Neural cell (in vitro differentiated cells): Measurements from ENCODE around the gene LIMK1. TPM values are rescaled to one million over a fixed set of nuclear protein-coding genes. Genes with fewer than 3 reads are reported as not detected.

Experiments
- H2AFZ ChIP-seq: fragments of 200-600, 300-800 bp; sonication (generic), shearing (Covaris generic); 2 replicates; pipeline ENCODE4 v1.6.0; 2014; ENCODE audit warnings: low read depth, mild to moderate bottlenecking, antibody characterized with exemption, low read length, moderate library complexity
- H3F3A ChIP-seq: fragments of 200-600 bp; shearing (Covaris generic); 2 replicates; pipeline ENCODE4 v1.6.1; 2016; ENCODE audit warnings: mild to moderate bottlenecking, moderate library complexity, mixed read lengths, antibody characterized with exemption, low read length; ENCODE audit not compliant: insufficient read depth, poor library complexity, severe bottlenecking
- H3K27ac ChIP-seq: fragments of 200-600, 300-800 bp; sonication (generic), shearing (Covaris generic); 2 replicates; pipeline ENCODE4 v1.5.1; 2014; ENCODE audit warnings: mild to moderate bottlenecking, low read length, moderate library complexity
- H3K27me3 ChIP-seq: fragments of 300-800, 200-600 bp; sonication (generic), shearing (Covaris generic); 2 replicates; pipeline ENCODE4 v1.6.0; 2014; ENCODE audit warnings: mild to moderate bottlenecking, low read depth, low read length, moderate library complexity; ENCODE audit not compliant: insufficient read depth
- H3K36me3 ChIP-seq: fragments of 300-800, 200-600 bp; sonication (generic), shearing (Covaris generic); 2 replicates; pipeline ENCODE4 v1.5.1; 2014; ENCODE audit warnings: mild to moderate bottlenecking, antibody characterized with exemption, low read length, moderate library complexity; ENCODE audit not compliant: insufficient read depth
- H3K4me2 ChIP-seq: fragments of 300-800, 200-600 bp; sonication (generic), shearing (Covaris generic); 2 replicates; pipeline ENCODE4 v1.6.0; 2014; ENCODE audit warnings: mild to moderate bottlenecking, low read length
- H3K4me3 ChIP-seq: fragments of 300-800, 200-600 bp; sonication (generic), shearing (Covaris generic); 2 replicates; pipeline ENCODE4 v1.5.1; 2014; ENCODE audit warnings: mild to moderate bottlenecking, low read length, moderate library complexity
- H3K79me2 ChIP-seq: fragments of 200-600 bp; shearing (Covaris generic); replicated peaks from 2 replicates; pipeline ENCODE4 v1.6.0; 2014; ENCODE audit warnings: mild to moderate bottlenecking, low read length, moderate library complexity; ENCODE audit not compliant: insufficient read depth
- H3K9ac ChIP-seq: fragments of 300-800, 200-600 bp; sonication (generic), shearing (Covaris generic); 2 replicates; pipeline ENCODE4 v1.6.1; 2016; ENCODE audit warnings: mild to moderate bottlenecking, low read length, mixed read lengths
- H3K9me2 ChIP-seq: fragments of 200-600 bp; shearing (Covaris generic); 2 replicates; pipeline ENCODE4 v1.6.1; 2016; ENCODE audit warnings: mild to moderate bottlenecking, low read length, mixed read lengths; ENCODE audit not compliant: insufficient read depth
- H3K9me3 ChIP-seq: fragments of 200-600, 300-800 bp; sonication (generic), shearing (Covaris generic); 2 replicates; pipeline ENCODE4 v1.6.1; 2016; ENCODE audit warnings: mild to moderate bottlenecking, mixed run types, low read length, moderate library complexity, mixed read lengths
- H4K20me1 ChIP-seq: fragments of 200-600 bp; shearing (Covaris generic); 2 replicates; pipeline ENCODE4 v1.6.1; 2016; ENCODE audit warnings: mild to moderate bottlenecking, mixed run types; ENCODE audit not compliant: insufficient read depth
- CTCF ChIP-seq: fragments of 450-650 bp; IDR thresholded peaks from 2 replicates; pipeline ENCODE4 v1.5.1; 2014; ENCODE audit warnings: antibody characterized with exemption, mild to moderate bottlenecking, moderate library complexity; ENCODE audit not compliant: poor library complexity, severe bottlenecking
- EP300 ChIP-seq: fragments of 450-650 bp; conservative IDR thresholded peaks from 2 replicates; pipeline ENCODE4 v1.6.1; 2014; ENCODE audit warnings: antibody characterized with exemption, mild to moderate bottlenecking, moderate library complexity; ENCODE audit not compliant: poor library complexity, severe bottlenecking
- EZH2 ChIP-seq: fragments of 200-600, 300-800 bp; shearing (Covaris generic), sonication (generic); IDR thresholded peaks from 2 replicates; pipeline ENCODE4 v1.6.1; 2014; ENCODE audit warnings: antibody characterized with exemption, low read length, borderline replicate concordance, mild to moderate bottlenecking; ENCODE audit not compliant: insufficient read depth, poor library complexity, severe bottlenecking
- MXI1 ChIP-seq: fragments of 450-650 bp; conservative IDR thresholded peaks from 2 replicates; pipeline ENCODE4 v1.6.1; 2014; ENCODE audit warnings: antibody characterized with exemption, mild to moderate bottlenecking; ENCODE audit not compliant: poor library complexity, severe bottlenecking
- POLR2AphosphoS5 ChIP-seq: IDR thresholded peaks from 2 replicates; pipeline ENCODE4 v1.6.1; 2012
- RAD21 ChIP-seq: fragments of 450-650 bp; conservative IDR thresholded peaks from 2 replicates; pipeline ENCODE4 v1.6.1; 2014; ENCODE audit warnings: antibody characterized with exemption, mild to moderate bottlenecking, moderate library complexity
- REST ChIP-seq: IDR thresholded peaks from 2 replicates; pipeline ENCODE4 v1.6.1; 2012; ENCODE audit warnings: borderline replicate concordance
- SMC3 ChIP-seq: fragments of 450-650 bp; conservative IDR thresholded peaks from 2 replicates; pipeline ENCODE4 v1.6.1; 2014; ENCODE audit warnings: antibody characterized with exemption, mild to moderate bottlenecking, moderate library complexity; ENCODE audit not compliant: poor library complexity
- TAF1 ChIP-seq: IDR thresholded peaks from 2 replicates; pipeline ENCODE4 v1.6.1; 2012; ENCODE audit warnings: low read depth
- polyA plus RNA-seq: library from polyadenylated mRNA; depleted of rRNA; stranded (reverse); fragments of >200 nt; gene quantifications from 2 replicates; pipeline ENCODE4 v1.2.3, GENCODE V29; 2014

The LIMK1 gene
- polyA plus RNA-seq, 1 donor from 2014 or later = 21.1 TPM

- Histone ChIP-seq H3K9me2 (no peaks in the 10 kb centered on the region), H3K4me3 (no peak overlapping the region), H3K4me2 (no peak overlapping the region), H3F3A (no peaks in the 10 kb centered on the region), H4K20me1 (no peaks in the 10 kb centered on the region), H3K27ac (no peak overlapping the region), H3K27me3 (no peaks in the 10 kb centered on the region), H3K9me3 (no peaks in the 10 kb centered on the region), H3K36me3 (no peaks in the 10 kb centered on the region), H3K79me2 (no peaks in the 10 kb centered on the region), H2AFZ (no peak overlapping the region), H3K9ac (no peak overlapping the region)
- TF ChIP-seq POLR2AphosphoS5 = no peak
- no peak for TF ChIP-seq REST
- TF ChIP-seq SMC3 = no peak
- TF ChIP-seq EP300 = no peak
- no peak for TF ChIP-seq TAF1
- no peak for TF ChIP-seq CTCF
- no peak for TF ChIP-seq MXI1
- no peak for TF ChIP-seq RAD21
- TF ChIP-seq EZH2 = no peak
These were observed 66.0 kb downstream of the LIMK1 start for GRCh38 chr7:74149603-74150002.

- no peaks in the 10 kb centered on the region for H4K20me1 ChIP-seq
- no peaks in the 10 kb centered on the region for H3K27me3 ChIP-seq
- H3K9me3 ChIP-seq = no peaks in the 10 kb centered on the region
- H3K9me2 ChIP-seq = no peaks in the 10 kb centered on the region
- TF ChIP-seq TAF1 (no peak), POLR2AphosphoS5 (no peak)
- H3K9ac ChIP-seq = no peak overlapping the region
- no peaks in the 10 kb centered on the region for H3F3A ChIP-seq
- H3K79me2 ChIP-seq = no peaks in the 10 kb centered on the region
- no peak overlapping the region for H3K4me3 ChIP-seq
- H3K27ac ChIP-seq = no peak overlapping the region
- H3K4me2 ChIP-seq = no peak overlapping the region
- H2AFZ ChIP-seq = no peak overlapping the region
- no peaks in the 10 kb centered on the region for H3K36me3 ChIP-seq
These were observed 70.1 kb downstream of the LIMK1 start for GRCh38 chr7:74153736-74154135.

- H3K27me3 ChIP-seq = no peaks in the 10 kb centered on the region
- no peak for TF ChIP-seq POLR2AphosphoS5
- TF ChIP-seq EP300 = no peak
- no peak for TF ChIP-seq SMC3
- TF ChIP-seq REST = no peak
- no peak for TF ChIP-seq RAD21
- no peak for TF ChIP-seq MXI1
- no peak for TF ChIP-seq TAF1
- no peak for TF ChIP-seq CTCF
- no peak for TF ChIP-seq EZH2
- no peak overlapping the region for H3K4me3 ChIP-seq
- no peaks in the 10 kb centered on the region for H3K9me2 ChIP-seq
- no peaks in the 10 kb centered on the region for H3K79me2 ChIP-seq
- no peak overlapping the region for H2AFZ ChIP-seq
- H3K36me3 ChIP-seq = no peaks in the 10 kb centered on the region
- H3K9ac ChIP-seq = no peak overlapping the region
- no peak overlapping the region for H3K27ac ChIP-seq
- H4K20me1 ChIP-seq = no peaks in the 10 kb centered on the region
- no peak overlapping the region for H3K4me2 ChIP-seq
- no peaks in the 10 kb centered on the region for H3F3A ChIP-seq
- H3K9me3 ChIP-seq = no peaks in the 10 kb centered on the region
These were observed 72.3 kb downstream of the LIMK1 start for GRCh38 chr7:74155810-74156395.
